GM12872 (cell line): Measurements from ENCODE around the gene ACTN1.

Experiments used
- TF ChIP-seq, protein P1 (sequence below): IDR thresholded peaks from 3 replicates; pipeline ENCODE4 v1.5.1; 2011; ENCODE audit warnings: low read depth, mild to moderate bottlenecking, low read length, moderate library complexity; ENCODE audit not compliant: insufficient read depth

ACTN1 gene

DNA sequence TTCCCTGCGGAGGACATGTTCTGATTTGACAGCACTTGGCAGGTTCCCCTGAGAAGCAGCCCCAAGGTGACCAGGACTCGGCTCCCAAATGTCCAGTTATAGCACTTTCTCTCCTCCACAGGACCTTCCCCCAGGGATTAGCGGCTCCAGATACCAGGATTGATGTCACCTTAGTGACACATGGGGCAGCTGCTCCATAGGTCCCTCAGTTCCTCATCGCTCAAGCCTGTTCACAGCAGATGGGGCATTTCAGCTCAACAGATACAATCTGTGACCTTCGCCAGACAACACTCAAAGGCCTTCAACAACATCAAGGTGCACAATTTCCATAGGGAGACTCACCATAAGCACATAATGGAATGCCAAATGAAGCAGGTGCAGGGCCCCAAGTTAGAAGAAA, 118.3 kb downstream of the ACTN1 start:
- TF ChIP-seq, protein P1, sequence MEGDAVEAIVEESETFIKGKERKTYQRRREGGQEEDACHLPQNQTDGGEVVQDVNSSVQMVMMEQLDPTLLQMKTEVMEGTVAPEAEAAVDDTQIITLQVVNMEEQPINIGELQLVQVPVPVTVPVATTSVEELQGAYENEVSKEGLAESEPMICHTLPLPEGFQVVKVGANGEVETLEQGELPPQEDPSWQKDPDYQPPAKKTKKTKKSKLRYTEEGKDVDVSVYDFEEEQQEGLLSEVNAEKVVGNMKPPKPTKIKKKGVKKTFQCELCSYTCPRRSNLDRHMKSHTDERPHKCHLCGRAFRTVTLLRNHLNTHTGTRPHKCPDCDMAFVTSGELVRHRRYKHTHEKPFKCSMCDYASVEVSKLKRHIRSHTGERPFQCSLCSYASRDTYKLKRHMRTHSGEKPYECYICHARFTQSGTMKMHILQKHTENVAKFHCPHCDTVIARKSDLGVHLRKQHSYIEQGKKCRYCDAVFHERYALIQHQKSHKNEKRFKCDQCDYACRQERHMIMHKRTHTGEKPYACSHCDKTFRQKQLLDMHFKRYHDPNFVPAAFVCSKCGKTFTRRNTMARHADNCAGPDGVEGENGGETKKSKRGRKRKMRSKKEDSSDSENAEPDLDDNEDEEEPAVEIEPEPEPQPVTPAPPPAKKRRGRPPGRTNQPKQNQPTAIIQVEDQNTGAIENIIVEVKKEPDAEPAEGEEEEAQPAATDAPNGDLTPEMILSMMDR = no peak

GRCh38 chr14:68857516-68858070, 121.5 kb downstream of the ACTN1 start:
- TF ChIP-seq, protein P1 = no peak

DNA sequence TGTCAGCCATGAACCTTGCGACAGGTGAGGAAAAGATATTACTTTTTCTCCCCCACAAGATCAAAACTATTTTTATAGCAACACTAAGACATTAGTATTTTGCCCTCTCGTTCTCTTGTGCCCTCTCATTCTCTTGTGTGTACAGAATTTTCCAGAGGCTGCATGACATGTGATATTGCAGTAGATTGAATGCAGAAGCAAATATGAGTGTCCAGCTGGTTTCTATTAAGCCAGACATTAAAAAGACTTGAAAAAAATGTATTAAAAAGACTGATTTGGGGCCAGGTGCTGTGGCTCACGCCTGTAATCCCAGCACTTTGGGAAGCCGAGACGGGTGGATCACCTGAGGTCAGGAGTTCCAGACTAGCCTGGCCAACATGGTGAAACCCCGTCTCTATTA, 122.5 kb downstream of the ACTN1 start:
- TF ChIP-seq, protein P1 = no peak

DNA sequence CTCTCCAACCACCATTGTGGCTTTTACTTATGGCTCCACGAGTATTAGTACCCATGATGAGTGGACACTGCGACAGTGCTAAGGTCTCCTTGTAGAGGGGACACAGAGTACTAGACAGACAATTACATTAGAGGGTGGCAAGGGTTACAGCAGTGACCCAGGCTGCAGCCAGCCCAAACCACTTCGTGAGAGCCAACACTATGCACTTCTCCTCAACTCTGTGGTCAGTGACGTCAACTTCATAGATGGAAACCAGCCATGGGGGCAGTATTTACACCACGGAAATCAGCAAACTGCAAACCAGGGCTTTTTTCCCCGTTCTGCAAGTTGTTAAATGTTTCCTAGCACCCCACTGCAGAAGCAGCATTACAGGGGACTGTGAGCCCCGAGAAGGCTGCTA, 124.7 kb downstream of the ACTN1 start:
- TF ChIP-seq, protein P1 = no peak

- TF ChIP-seq, protein P1 = no peak
Observed at GRCh38 chr14:68853749-68854148, 125.4 kb downstream of the ACTN1 start.

DNA sequence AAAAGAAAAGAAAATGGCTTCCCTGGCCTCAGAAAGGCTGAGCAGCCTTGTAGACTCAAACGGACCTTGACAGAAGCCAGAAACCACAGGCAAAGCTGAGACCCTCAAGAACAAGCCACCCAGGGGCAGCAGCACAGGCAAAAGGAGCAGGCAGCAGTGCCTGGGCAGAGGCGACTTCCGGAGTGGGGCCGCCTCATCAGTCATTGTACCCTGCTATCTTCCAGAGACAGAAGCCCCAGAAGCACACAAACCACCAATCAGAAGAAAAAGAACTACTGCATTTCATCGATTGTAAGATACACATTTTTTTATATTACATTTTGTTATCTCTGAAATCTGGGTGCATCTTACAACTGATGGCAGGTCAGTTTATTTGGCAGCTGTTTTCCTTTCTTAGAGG, 128.0 kb downstream of the ACTN1 start:
- TF ChIP-seq, protein P1 = no peak

- TF ChIP-seq, protein P1 = no peak
Observed at GRCh38 chr14:68849416-68849815, 129.7 kb downstream of the ACTN1 start.
